HG03521 (cell line): Measurements from ENCODE around the gene ETV2.
A peak's percentile ranks its signal among the peaks of the same experiment; 100 is the strongest.
"Not testable (repeated sequence)": the region's sequence is repeated elsewhere in the genome, so short reads cannot be mapped to it uniquely, and the experiment has no call there.

Experiments
- ATAC-seq: cut with Tn5 transposase; IDR thresholded peaks from one replicate; pipeline ENCODE4 v1.9.1; 2021; ENCODE audit warnings: mild to moderate bottlenecking, moderate library complexity; ENCODE audit not compliant: unreplicated experiment

ETV2 gene, protein sequence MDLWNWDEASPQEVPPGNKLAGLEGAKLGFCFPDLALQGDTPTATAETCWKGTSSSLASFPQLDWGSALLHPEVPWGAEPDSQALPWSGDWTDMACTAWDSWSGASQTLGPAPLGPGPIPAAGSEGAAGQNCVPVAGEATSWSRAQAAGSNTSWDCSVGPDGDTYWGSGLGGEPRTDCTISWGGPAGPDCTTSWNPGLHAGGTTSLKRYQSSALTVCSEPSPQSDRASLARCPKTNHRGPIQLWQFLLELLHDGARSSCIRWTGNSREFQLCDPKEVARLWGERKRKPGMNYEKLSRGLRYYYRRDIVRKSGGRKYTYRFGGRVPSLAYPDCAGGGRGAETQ

GRCh38 chr19:35641515-35642151 lies at the start of gene ETV2:
TSS of gene ETV2 (plus strand) at chr19:35641745. CDS start at chr19:35642461, 716 bp downstream.
- ATAC-seq = no peak

DNA sequence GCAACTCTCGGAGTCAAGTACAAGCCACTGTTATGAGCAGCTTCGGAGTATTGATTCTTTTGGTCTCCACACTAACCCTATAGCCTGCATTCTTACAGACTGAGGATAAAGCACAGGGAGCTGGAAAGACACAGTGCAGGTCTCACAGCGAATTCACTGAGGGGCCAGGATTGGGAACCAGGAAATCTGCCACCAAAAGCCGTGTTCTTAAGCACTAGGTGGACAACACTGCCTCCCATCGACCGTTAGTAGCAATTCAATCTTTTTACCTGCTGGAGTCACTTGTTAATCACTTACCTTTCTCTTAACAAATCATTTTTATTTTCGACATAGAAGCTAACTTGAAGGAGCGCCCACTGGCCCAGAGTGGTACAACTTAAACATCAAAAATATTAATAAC lies 49.3 kb upstream of the ETV2 start:
- no peak for ATAC-seq

DNA sequence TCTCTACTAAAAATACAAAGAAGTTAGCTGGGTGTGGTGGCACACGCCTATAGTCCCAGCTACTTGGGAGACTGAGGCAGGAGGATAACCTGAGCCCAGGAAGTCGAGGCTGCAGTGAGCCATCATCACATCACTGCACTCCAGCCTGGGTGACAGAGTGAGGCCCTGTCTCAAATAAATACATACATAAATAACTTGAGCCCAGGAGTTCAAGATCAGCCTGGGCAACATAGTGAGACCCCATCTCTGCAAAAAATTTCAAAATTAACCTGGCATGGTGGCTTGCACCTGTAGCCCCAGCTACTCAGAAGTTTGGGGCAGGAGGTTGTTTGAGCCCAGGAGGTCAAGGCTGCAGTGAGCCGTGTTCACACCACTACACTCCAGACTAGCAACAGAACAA lies 46.5 kb upstream of the ETV2 start:
- ATAC-seq = not testable (repeated sequence)

GRCh38 chr19:35595928-35596327 lies 45.6 kb upstream of the ETV2 start:
- ATAC-seq = no peak

- ATAC-seq = no peak
Observed at GRCh38 chr19:35596366-35596999, 45.1 kb upstream of the ETV2 start.

GRCh38 chr19:35601971-35602370 lies 39.6 kb upstream of the ETV2 start:
- ATAC-seq = no peak

- ATAC-seq = not testable (repeated sequence)
Observed at GRCh38 chr19:35604436-35604835, 37.1 kb upstream of the ETV2 start.

GRCh38 chr19:35607170-35607569 lies 34.4 kb upstream of the ETV2 start:
- ATAC-seq = not testable (repeated sequence)

GRCh38 chr19:35607661-35608060 lies 33.9 kb upstream of the ETV2 start:
- no peak for ATAC-seq

GRCh38 chr19:35608251-35608650 lies 33.3 kb upstream of the ETV2 start:
- no peak for ATAC-seq

GRCh38 chr19:35609851-35610353 lies 31.6 kb upstream of the ETV2 start:
- ATAC-seq = no peak

DNA sequence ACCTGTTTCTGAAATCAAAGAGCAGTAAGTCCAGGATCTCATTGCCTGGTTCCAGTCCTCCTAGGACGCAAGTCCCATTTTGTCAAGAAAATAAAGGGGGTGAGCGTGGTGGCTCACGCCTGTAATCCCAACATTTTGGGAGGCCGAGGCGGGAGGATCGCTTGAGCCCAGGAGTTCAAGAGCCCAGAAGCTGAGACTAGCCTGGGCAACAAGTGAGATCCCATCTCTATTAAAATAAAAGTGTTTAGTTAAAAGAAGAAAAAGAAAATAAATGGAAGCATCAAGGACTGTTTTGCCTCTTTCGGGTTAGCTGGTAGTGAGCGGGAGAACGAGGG lies 29.4 kb upstream of the ETV2 start:
- ATAC-seq = no peak

DNA sequence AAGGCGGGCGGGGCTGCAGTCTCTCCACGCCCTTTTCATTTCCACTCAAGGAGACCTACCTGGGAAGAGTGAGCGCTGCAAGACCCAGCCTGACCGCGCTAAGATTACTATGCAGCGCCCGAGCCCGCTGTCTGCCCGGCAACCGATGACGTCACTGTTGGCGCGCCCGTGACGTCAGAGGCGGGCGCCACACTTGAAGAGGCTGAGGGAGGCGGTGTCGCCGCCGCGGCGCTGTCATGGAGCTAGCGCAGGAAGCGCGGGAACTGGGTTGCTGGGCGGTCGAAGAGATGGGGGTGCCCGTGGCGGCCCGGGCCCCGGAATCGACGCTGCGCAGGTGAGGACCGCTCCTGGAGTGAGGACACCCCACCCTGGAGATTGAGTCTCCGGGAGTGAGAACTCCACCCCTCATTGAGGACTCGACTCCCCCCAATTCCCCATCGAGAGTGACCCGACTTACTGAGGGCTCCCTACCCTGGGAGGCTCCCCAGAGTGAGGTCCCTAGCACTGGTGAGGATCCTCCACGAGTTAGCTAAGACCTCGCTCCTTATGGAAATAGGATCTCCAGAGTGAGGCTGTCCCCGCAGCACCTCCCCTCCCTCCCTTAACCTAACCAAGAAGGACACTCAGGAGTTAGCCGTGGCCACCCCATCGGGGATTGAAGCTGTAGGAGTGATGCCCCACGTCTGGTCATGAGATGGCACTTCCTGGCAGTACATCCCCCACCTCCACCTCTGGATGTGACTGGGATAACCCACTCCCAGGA lies 28.8 kb upstream of the ETV2 start, which contains the start of gene HAUS5:
Gene HAUS5 (plus strand): TSS at position 177 of the 763 bp plus-strand sequence. CDS start 60 bp downstream, at position 237.
- peak; percentile 71 for ATAC-seq

GRCh38 chr19:35613574-35613973 lies 28.0 kb upstream of the ETV2 start:
- ATAC-seq = no peak

DNA sequence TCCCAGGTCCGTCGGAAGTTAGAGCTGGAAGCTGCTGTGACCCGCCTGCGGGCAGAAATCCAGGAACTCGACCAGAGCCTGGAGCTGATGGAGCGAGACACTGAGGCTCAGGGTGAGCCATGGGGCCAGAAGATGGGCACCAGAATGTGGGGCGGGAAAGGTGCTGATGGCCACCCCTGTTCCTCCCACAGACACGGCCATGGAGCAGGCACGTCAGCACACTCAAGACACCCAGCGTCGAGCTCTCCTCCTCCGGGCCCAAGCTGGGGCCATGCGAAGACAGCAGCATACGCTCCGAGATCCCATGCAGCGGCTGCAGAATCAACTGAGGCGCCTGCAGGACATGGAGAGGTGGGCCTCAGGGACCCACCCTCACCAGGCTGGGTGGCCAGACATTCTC lies 26.5 kb upstream of the ETV2 start:
- no peak for ATAC-seq

DNA sequence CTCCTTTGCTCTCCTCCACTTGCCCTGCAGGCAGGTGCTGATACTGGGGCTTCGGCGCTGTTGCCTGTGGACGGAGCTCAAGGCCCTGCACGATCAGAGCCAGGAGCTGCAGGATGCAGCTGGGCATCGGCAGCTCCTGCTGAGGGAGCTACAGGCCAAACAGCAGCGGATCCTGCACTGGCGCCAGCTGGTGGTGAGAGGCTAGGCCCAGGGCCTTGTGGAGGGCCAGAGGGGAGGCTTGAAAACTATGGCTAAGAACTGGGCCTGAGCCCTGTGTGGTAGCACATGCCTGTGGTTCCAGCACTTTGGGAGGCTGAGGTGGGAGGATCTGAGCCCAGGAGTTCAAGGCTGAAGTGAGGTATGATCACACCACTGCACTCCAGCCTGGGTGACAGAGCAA lies 22.7 kb upstream of the ETV2 start:
- no peak for ATAC-seq

DNA sequence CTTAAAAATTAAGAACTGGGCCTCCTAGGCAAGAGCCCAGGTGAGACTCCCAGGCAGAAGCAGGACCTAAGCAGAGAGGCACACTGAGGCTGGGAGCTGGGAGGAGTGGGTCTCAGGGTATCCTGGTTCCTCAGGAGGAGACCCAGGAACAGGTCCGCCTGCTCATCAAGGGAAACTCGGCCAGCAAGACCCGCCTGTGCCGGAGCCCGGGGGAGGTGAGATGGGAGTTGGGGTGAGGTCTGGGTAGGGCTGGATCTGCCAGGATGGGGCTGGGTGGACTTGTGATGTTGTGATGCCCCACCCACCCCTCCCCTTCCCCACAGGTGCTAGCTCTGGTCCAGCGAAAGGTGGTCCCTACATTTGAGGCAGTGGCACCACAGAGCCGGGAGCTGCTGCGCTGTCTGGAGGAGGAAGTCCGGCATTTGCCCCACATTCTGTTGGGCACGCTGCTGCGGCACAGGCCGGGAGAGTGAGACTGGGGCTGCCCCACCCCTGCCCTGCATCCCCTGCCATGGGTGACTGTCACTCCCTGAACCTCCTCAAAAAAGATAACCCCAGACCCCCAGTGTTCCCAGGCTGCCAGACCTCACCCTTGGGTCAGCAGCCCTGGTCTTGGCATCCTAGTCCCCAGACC lies 22.1 kb upstream of the ETV2 start:
- no peak for ATAC-seq

GRCh38 chr19:35620001-35620400 lies 21.5 kb upstream of the ETV2 start:
- ATAC-seq = no peak

- no peak for ATAC-seq
Observed at GRCh38 chr19:35621708-35622107, 19.8 kb upstream of the ETV2 start.

DNA sequence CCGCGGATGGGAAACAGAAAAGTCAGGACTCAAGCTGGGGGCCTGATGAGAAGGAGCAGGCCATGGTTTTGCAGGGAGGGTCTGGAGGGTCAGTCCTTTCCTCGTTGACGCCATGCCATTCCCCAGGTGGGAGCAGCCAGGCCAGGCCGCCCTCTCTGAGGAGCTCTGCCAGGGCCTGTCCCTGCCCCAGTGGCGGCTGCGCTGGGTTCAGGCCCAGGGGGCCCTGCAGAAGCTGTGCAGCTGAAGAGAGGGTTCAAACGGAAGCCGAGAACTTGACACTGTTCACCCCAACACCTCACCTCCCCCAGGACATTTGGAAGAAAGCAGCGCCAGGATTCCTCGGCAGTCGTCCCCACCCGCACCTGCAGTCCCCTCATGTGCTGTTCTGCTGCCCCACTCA lies 18.8 kb upstream of the ETV2 start:
- ATAC-seq = no peak
